T-helper 1 cell (primary cell): ENCODE data around the gene GLUL.

ENCODE experiments used
- DNase-seq, 5 donors: peaks; one replicate each; pipeline ENCODE4 v3.0.0-alpha.2; 2012 to 2020
- total RNA-seq, 4 donors: gene quantifications; one replicate each; lab custom pipeline; 2026; lab: John Stamatoyannopoulos, UW

GLUL gene
- 74.4 to 102 (median 78.7) reads per million in 4 donors for total RNA-seq

- peak; percentile 33 to 86 (median 43) for DNase-seq
Measured at GRCh38 chr1:182391362-182392049, at the start of gene GLUL. Gene GLUL (minus strand): TSS chr1:182391790. CDS start chr1:182388737, 3,053 bp downstream.

- no peak for DNase-seq
Measured at GRCh38 chr1:182438326-182438725, 46.7 kb upstream of the GLUL start.

GRCh38 chr1:182433580-182433979, 42.0 kb upstream of the GLUL start:
- no peak for DNase-seq

GRCh38 chr1:182431278-182431677, 39.7 kb upstream of the GLUL start:
- DNase-seq: no peak

DNA sequence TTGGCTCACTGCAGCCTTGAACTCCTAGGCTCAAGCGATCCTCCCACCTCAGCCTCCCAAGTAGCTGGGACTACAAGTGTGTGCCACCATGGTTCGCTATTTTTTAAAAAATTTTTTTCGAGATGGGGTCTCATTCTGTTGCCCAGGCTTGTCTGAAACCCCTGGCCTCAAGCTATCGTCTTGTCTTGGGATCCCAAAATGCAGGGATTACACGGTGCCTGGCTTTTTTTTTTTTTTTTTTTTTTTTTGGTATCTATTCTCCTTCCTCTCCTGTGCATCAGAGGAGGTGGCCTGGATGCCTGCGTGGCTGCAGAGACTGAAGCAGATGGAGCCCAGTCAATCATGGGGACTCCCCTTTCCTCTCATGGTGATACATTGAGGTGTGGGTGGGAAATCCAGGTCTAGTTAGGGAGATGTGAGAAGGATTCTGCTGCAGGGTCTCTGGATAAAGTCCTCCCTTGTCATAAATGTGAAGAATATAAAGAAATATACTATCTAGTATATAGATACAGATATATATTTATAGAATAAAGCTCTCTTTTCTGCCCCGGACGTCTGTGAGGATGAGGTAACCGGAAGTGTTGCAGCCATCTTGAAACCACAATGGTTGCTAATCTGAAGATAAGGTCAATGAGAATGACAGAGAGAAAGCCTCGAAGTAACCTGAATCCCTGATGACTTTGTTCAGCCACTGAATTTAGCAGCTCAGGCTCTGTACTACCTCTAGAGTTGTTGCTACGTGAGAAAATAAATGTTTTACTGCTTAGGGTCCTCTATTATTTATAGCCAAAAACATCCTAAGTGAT, 38.9 kb upstream of the GLUL start:
- peak in 3 of 5 donors; percentile 12 to 70 (median 15) for DNase-seq

DNA sequence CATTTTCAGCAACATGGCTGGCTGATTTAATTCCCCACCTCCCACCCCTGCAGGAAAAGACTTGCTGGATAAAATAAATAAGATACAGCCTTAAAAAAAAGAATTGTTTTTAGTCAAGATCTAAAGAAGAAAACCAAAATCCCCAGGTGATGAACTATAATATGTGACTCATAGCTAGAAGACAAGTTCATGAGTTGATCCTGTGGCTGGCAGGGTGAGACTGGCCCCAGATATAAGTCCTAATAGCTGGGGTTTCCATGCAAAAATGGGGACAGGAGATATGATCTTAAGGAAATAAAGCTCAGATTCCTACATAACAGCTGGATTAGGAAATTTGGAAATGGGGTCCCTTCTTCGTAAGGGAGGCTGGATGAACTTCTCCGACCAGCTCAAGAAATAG, 36.5 kb upstream of the GLUL start:
- DNase-seq: no peak

GRCh38 chr1:182426442-182427430, 35.1 kb upstream of the GLUL start:
- DNase-seq: no peak

GRCh38 chr1:182415789-182416188, 24.2 kb upstream of the GLUL start:
- DNase-seq: no peak

DNA sequence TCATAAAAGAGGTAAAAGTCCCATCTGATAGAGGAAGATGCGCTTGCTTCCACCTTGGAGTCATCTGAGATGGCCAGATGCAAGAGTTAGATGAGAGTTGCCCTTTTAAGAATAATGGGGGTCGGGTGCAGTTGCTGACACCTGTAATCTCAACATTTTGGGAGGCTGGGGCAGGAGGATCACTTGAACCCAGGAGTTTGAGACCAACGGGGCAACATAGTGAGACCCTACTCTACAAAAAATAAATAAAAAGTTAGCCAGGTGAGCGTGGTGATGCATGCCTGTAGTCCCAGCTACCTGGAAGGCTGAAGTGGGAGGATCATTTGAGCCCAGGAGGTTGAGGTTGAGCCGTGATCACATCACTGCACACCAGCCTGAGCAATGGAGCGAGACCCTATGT, 22.4 kb upstream of the GLUL start:
- DNase-seq: no peak

- no peak for DNase-seq
Measured at GRCh38 chr1:182413486-182413885, 21.9 kb upstream of the GLUL start.

DNA sequence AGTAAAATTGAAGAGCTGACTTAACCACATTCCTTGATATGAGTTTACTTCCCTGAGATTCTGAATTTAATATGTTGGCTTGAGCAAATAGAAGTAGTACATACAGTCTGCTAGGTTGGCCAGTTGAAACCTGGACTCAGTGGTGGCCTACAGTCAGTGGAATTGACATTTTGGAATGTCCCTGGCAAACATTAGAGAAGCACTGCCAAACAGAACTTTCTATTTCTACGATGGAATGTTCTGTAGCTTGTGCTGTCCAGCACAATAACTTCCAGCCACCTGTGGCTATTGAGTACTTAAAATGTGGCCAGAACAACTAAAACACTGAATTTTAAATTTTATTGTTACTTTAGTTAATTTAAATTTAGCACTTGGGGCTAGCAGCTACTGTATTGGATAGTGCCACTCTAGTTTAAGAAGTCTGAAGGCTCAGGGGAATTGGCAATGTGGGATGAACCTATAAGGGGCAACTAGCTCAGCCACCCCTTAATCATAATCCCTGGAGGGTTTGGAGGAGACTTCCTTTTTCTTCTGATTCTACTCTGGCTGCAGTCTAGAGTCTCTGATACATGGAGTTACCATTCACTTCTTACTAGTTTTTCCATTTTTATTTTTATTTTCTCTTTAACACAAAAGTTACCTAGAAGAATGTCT, 19.2 kb upstream of the GLUL start:
- no peak for DNase-seq

DNA sequence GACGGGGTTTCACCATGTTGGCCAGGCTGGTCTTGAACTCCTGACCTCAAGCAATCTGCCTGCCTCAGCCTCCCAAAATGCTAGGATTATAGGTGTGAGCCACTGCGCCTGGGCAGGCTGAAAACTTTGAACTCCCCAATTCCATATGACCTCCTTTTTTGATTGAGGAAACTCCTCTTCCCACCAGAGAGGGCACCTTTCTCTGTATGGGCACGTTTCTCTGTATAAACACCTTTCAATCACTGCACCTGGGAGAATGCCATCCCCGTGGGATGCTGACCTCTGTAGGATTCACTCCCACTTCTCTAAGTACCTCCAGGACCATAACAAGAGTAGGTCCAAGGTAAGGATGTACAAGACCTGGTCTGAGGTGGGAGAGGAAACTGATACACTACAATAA, 18.5 kb upstream of the GLUL start:
- DNase-seq: no peak

GRCh38 chr1:182408435-182409075, 17.0 kb upstream of the GLUL start:
- DNase-seq: no peak

DNA sequence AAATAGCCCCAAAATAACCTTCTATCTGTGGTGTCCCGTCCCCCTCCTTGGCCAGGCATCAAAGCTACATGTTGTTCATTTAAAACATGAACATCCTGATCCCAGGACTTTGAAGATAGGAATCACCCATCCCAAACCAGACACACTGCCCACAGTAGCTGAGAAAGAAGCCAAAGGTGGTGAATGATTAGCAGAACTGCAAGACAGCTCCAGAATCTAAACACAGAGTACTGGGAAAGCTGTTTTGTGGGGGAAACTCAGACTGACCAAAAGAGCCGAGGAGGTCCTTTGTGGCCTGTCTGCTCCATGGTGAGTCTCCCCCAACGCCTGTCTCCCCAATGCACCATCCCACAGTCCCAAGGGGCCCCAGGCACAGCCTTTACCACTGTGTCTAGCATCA, 16.1 kb upstream of the GLUL start:
- DNase-seq: no peak

DNA sequence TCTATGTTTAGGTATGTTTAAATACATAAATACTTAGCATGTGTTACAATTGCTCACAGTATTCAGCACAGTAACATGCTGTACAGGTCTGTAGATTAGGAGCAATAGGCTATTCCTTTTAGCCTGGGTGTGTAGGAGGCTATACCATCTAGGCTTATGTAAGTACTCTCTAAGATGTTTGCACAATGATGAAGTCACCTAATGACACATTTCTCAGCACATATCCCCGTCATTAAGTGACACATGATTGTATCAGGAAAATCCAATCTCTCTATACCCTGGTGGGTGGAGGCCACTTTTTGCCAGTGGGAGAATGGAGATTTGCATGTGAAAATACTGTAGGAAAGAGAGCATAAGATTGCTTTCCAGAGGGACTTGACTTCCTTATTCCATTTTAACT, 14.4 kb upstream of the GLUL start:
- no peak for DNase-seq

DNA sequence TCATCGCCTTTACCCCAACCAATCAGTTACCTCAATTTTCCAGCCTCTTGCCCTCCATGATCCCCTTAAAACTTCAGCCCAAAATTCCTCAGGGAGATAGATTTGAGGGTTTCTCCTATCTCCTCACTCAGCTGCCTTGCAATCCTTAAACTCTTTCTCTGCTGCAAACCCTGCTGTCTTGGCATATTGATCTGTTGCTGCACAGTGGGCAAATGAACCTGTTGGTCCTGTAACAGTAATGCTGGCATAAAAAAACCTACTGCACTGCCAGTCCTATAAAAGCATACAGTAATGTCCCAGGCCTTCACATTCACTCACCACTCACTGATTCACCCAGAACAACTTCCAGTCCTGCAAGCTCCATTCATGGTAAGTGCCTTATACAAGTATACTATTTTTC, 14.0 kb upstream of the GLUL start:
- DNase-seq: no peak

DNA sequence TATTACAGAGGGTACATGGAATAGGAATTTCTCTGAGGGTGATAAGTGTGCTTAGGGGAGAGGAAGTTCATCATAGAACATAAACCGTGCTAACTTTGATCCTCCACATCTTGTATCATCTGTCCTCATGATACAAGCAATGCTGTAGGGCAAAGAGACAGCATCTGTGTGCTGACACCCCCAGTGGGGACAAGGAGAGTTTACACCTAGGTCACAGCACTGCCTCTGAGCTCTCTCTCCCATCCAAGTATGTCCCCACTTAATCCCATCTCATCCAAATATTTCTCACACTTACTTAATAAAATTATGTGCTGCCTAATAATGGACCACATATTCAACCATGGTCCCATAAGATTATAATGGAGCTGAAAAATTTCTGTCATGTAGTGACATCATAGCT, 13.2 kb upstream of the GLUL start:
- no peak for DNase-seq

DNA sequence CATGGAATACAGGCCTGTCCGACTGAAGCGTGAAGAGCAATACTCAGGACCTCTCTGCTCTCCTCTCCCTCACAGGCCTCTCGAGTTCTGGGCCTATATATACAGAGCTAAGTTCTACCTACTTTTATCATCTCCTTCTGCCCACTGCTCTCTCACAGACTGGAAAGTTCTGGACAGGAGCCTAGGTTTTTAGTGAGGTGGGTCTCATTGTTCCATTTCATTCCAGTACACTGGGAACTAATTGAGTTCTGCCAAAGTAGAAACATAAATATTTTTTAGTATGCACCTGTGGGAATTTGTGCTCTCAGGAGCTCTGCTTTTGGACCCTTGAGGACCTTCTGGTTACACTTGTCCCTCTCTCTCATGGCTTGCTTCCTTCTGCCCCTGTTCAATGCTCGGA, 9.0 kb upstream of the GLUL start, which contains the start of gene TEDDM1:
Gene TEDDM1, minus strand, starts transcription at position 101 of the 400 bp plus-strand sequence. CDS start 182 bp downstream, outside the sequence.
- DNase-seq: no peak

DNA sequence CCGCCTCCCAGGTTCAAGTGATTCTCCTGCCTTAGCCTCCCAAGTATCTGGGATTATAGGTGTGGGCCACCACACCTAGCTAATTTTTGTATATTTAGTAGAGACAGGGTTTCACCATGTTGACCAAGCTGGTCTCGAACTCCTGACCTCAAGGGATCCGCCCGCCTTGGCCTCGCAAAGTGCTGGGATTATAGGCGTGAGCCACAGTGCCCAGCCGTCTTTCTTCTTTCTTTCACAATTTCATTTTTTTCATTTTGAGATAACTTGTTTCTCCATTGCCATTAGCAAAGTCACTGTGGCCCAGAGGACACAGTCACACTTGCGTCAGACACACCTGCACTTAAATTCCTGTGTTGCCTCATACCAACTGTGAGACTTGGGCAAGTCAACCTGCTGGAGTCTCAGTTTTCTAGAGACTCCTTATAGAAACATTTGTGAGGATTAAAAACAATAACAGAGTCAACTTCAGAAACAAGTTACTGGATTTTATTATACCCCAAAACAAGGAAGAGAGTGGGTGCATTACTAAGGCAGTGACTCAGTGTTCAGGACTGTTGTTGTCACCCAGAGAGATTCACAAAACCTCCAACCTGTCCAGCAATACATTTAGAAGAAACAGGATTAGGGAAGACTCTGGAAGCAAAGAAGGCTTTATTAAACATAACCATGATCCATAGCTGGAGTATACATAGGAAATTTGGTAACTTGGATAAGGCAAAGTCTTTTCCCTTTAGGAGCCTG, 6.2 kb upstream of the GLUL start:
- no peak for DNase-seq

DNA sequence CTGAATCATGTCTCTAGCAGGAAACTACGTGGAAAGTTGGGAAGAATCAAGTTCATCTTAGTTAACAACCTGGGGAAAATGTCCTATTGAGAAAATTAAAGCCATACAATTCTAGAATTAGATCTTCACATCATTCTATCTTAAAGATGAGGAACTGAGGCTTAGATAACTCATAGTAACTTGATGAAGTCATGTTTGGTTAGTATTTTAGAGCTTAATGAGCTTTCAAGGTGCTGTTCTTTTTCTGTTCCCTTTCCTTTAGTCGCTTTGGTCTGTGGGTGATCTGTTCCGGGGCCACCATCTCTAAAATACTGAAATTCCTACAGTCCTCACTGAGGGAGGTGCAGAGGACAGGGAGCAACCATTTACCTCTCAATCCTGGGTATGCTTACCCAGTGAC, 4.3 kb upstream of the GLUL start:
- DNase-seq: no peak
